ENCODE data around the gene CDC42BPB.

The CDC42BPB gene

GRCh38 chr14:103016071-103016470 lies 41.3 kb downstream of the CDC42BPB start:
- DNase-seq (ENCODE audit: low read depth) = no peak

- no peak for DNase-seq (ENCODE audit: low read depth)
Measured at GRCh38 chr14:103015426-103015825, 41.9 kb downstream of the CDC42BPB start.

- DNase-seq (ENCODE audit: low read depth) = no peak
Measured at GRCh38 chr14:103014466-103015228, 42.7 kb downstream of the CDC42BPB start.

- DNase-seq (ENCODE audit: low read depth) = no peak
Measured at GRCh38 chr14:103013028-103013427, 44.3 kb downstream of the CDC42BPB start.

GRCh38 chr14:103009559-103009958 lies 47.8 kb downstream of the CDC42BPB start:
- no peak for DNase-seq (ENCODE audit: low read depth)

GRCh38 chr14:103008768-103009357 lies 48.5 kb downstream of the CDC42BPB start:
- no peak for DNase-seq (ENCODE audit: low read depth)

GRCh38 chr14:103008126-103008525 lies 49.2 kb downstream of the CDC42BPB start:
- DNase-seq (ENCODE audit: low read depth) = no peak

- no peak for DNase-seq (ENCODE audit: low read depth)
Measured at GRCh38 chr14:103007555-103007954, 49.8 kb downstream of the CDC42BPB start.

GRCh38 chr14:103006991-103007520 lies 50.3 kb downstream of the CDC42BPB start:
- DNase-seq (ENCODE audit: low read depth) = no peak

- no peak for DNase-seq (ENCODE audit: low read depth)
Measured at GRCh38 chr14:103006106-103006505, 51.2 kb downstream of the CDC42BPB start.

- DNase-seq (ENCODE audit: low read depth) = no peak
Measured at GRCh38 chr14:103003850-103004249, 53.5 kb downstream of the CDC42BPB start.

- no peak for DNase-seq (ENCODE audit: low read depth)
Measured at GRCh38 chr14:103003351-103003615, 54.1 kb downstream of the CDC42BPB start.

- DNase-seq (ENCODE audit: low read depth) = no peak
Measured at GRCh38 chr14:103002578-103003350, 54.6 kb downstream of the CDC42BPB start.

- no peak for DNase-seq (ENCODE audit: low read depth)
Measured at GRCh38 chr14:103001651-103002396, 55.5 kb downstream of the CDC42BPB start.

- no peak for DNase-seq (ENCODE audit: low read depth)
Measured at GRCh38 chr14:103001226-103001625, 56.1 kb downstream of the CDC42BPB start.

GRCh38 chr14:103000291-103000921 lies 56.9 kb downstream of the CDC42BPB start:
- no peak for DNase-seq (ENCODE audit: low read depth)

- no peak for DNase-seq (ENCODE audit: low read depth)
Measured at GRCh38 chr14:102999227-102999895, 58.0 kb downstream of the CDC42BPB start.

- no peak for DNase-seq (ENCODE audit: low read depth)
Measured at GRCh38 chr14:102998393-102998792, 59.0 kb downstream of the CDC42BPB start.

GRCh38 chr14:102996941-102997340 lies 60.4 kb downstream of the CDC42BPB start:
- DNase-seq (ENCODE audit: low read depth) = no peak

GRCh38 chr14:102994689-102995088 lies 62.7 kb downstream of the CDC42BPB start:
- DNase-seq (ENCODE audit: low read depth) = no peak

GRCh38 chr14:102993523-102993922 lies 63.8 kb downstream of the CDC42BPB start:
- no peak for DNase-seq (ENCODE audit: low read depth)
